ENCODE data around the gene TNFRSF1B.
A peak's percentile ranks its signal among the peaks of the same experiment; 100 is the strongest.

GRCh38 chr1:12147201-12147701 is 19.5 kb upstream of the TNFRSF1B start:
- TF ChIP-seq POLR2AphosphoS5 (IDR thresholded peaks at IDR 0.05): peak in 1 of 2 donors; percentile 19
- TF ChIP-seq, protein P1, sequence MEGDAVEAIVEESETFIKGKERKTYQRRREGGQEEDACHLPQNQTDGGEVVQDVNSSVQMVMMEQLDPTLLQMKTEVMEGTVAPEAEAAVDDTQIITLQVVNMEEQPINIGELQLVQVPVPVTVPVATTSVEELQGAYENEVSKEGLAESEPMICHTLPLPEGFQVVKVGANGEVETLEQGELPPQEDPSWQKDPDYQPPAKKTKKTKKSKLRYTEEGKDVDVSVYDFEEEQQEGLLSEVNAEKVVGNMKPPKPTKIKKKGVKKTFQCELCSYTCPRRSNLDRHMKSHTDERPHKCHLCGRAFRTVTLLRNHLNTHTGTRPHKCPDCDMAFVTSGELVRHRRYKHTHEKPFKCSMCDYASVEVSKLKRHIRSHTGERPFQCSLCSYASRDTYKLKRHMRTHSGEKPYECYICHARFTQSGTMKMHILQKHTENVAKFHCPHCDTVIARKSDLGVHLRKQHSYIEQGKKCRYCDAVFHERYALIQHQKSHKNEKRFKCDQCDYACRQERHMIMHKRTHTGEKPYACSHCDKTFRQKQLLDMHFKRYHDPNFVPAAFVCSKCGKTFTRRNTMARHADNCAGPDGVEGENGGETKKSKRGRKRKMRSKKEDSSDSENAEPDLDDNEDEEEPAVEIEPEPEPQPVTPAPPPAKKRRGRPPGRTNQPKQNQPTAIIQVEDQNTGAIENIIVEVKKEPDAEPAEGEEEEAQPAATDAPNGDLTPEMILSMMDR (IDR thresholded peaks at IDR 0.05): no peak
